Femur (tissue), 1 donor: ENCODE data around the gene NSUN3.
A peak's percentile ranks its signal among the peaks of the same experiment; 100 is the strongest.
"Not testable (repeated sequence)": the region's sequence is repeated elsewhere in the genome, so short reads cannot be mapped to it uniquely, and the experiment has no call there.

Source experiments
- DNase-seq: peaks from one replicate; pipeline ENCODE4 v3.0.0-alpha.2; 2017

NSUN3 gene

GRCh38 chr3:94062513-94063404 lies at the start of gene NSUN3, which contains the start of gene DHFR2:
Gene NSUN3 (plus strand): TSS chr3:94063061. CDS start chr3:94063127, 66 bp downstream.
Gene DHFR2 (minus strand): TSS chr3:94062916. CDS start chr3:94061511, 1,405 bp downstream.
- peak; percentile 97 for DNase-seq

- no peak for DNase-seq
These were observed 47.8 kb upstream of the NSUN3 start for GRCh38 chr3:94015025-94015424.

- DNase-seq: no peak
These were observed 43.2 kb upstream of the NSUN3 start for GRCh38 chr3:94019659-94020058.

- no peak for DNase-seq
These were observed 42.6 kb upstream of the NSUN3 start for GRCh38 chr3:94020293-94020692.

- no peak for DNase-seq
These were observed 38.5 kb upstream of the NSUN3 start for GRCh38 chr3:94024385-94024784.

GRCh38 chr3:94026623-94027022 lies 36.2 kb upstream of the NSUN3 start:
- no peak for DNase-seq

- no peak for DNase-seq
These were observed 34.6 kb upstream of the NSUN3 start, which contains the start of gene STX19 for GRCh38 chr3:94028093-94028837. Gene STX19 (minus strand): TSS chr3:94028597. CDS start chr3:94015269, 13,328 bp downstream.

GRCh38 chr3:94036909-94037507 lies 25.9 kb upstream of the NSUN3 start:
- DNase-seq: no peak

- no peak for DNase-seq
These were observed 19.6 kb upstream of the NSUN3 start for GRCh38 chr3:94043285-94043684.

GRCh38 chr3:94044100-94044936 lies 18.5 kb upstream of the NSUN3 start:
- not testable (repeated sequence) for DNase-seq

- no peak for DNase-seq
These were observed 16.3 kb upstream of the NSUN3 start for GRCh38 chr3:94046533-94046932.

GRCh38 chr3:94049267-94049666 lies 13.6 kb upstream of the NSUN3 start:
- DNase-seq: no peak

GRCh38 chr3:94050546-94050945 lies 12.3 kb upstream of the NSUN3 start:
- DNase-seq: no peak

- no peak for DNase-seq
These were observed 1.6 kb upstream of the NSUN3 start for GRCh38 chr3:94061297-94061696.

GRCh38 chr3:94063496-94064119 lies 747 bp downstream of the NSUN3 start:
- DNase-seq: no peak

- DNase-seq: no peak
These were observed 1.5 kb downstream of the NSUN3 start for GRCh38 chr3:94064243-94064860.

GRCh38 chr3:94065122-94065521 lies 2.3 kb downstream of the NSUN3 start:
- DNase-seq: no peak

- no peak for DNase-seq
These were observed 3.1 kb downstream of the NSUN3 start for GRCh38 chr3:94065819-94066480.

- no peak for DNase-seq
These were observed 3.9 kb downstream of the NSUN3 start for GRCh38 chr3:94066506-94067500.
